Stimulated activated CD8-positive, alpha-beta memory T cell treated with anti-CD3 and anti-CD28 coated beads, Interleukin-4, amount 100 ng/mL, for 48 hours (primary cell): ENCODE measurements around the gene MFAP1.
"Not testable (repeated sequence)": the region's sequence is repeated elsewhere in the genome, so short reads cannot be mapped to it uniquely, and the experiment has no call there.

Source experiments
- DNase-seq: peaks from one replicate; pipeline ENCODE4 v3.0.0-alpha.2; 2020

The MFAP1 gene

GRCh38 chr15:43824302-43825246 is at the start of gene MFAP1:
TSS of gene MFAP1 (minus strand) at chr15:43824690. CDS start at chr15:43824569, 121 bp downstream.
- peak; percentile 93 for DNase-seq

GRCh38 chr15:43873651-43874050 is 49.2 kb upstream of the MFAP1 start:
- no peak for DNase-seq

- DNase-seq: no peak
Observed at GRCh38 chr15:43872416-43873020, 48.0 kb upstream of the MFAP1 start.

DNA sequence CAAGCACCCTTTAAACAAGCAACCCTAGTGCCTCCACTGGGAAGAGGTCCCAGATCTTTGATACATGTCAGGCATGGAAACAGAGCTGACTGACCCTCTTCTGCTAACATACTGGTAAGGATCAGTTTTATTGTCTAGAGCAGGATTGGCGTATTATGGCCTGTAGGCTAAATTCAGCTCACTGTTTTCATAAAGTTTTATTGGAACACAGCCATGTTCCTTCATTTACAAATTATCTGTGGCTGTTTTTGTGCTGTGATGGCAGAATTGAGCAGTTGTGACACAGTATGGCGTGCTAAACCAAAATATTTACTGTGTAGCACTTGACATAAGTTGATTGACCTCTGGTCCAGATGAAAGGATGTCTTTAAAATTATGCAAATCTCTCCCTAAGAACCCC is 47.3 kb upstream of the MFAP1 start:
- no peak for DNase-seq

GRCh38 chr15:43868406-43868805 is 43.9 kb upstream of the MFAP1 start:
- DNase-seq: no peak

GRCh38 chr15:43867096-43867495 is 42.6 kb upstream of the MFAP1 start:
- DNase-seq: no peak

DNA sequence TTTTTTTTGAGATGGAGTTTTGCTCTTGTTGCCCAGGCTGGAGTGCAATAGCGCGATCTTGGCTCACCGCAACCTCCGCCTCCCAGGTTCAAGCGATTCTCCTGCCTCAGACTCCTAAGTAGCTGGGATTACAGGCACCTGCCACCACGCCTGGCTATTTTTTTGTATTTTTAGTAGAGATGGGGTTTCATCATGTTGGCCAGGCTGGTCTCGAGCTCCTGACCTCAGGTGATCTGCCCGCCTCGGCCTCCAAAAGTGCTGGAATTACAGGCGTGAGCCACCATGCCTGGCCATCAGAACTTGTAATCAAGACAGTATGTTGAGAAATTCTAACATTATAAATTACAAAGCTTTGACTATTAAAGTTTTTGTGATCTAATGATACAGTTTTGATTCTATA is 42.1 kb upstream of the MFAP1 start:
- not testable (repeated sequence) for DNase-seq

DNA sequence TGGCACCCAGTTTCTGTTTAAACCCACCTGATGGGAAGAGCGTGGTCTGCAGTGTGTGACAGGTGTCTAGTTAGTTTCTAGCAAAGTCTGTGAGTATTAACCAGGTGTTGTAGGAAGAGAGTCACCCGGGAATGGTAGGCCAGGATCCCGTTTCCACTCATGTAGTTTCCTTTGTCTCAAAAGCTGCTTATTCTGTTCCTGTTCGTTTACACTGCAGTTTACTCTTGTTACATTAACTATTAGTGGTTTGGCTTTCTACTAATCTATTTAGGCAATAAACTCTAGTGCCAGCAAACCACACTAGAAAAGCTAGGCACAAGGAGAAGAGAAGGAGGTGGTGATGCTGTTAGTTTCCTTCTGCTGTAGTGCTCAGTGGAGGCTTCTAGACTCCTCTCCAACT is 35.1 kb upstream of the MFAP1 start:
- DNase-seq: no peak

DNA sequence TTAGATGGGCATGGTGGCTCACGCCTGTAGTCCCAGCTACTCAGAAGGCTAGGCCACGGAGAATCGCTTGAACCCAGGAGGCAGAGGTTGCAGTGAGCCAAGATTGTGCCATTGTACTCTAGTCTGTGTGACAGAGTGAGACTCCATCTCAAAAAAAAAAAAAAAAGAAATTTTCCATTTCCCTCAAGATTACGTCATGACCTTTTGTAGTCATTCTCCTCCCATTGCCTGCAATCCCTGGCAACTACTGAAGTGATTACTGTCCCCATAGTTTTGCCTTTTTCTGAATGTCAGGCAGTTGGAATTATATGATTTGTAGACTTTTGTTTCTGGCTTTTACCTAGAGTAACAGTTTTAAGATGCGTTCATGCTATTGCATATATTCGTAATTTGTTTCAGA is 30.3 kb upstream of the MFAP1 start:
- no peak for DNase-seq

- no peak for DNase-seq
Observed at GRCh38 chr15:43852607-43853006, 28.1 kb upstream of the MFAP1 start.

DNA sequence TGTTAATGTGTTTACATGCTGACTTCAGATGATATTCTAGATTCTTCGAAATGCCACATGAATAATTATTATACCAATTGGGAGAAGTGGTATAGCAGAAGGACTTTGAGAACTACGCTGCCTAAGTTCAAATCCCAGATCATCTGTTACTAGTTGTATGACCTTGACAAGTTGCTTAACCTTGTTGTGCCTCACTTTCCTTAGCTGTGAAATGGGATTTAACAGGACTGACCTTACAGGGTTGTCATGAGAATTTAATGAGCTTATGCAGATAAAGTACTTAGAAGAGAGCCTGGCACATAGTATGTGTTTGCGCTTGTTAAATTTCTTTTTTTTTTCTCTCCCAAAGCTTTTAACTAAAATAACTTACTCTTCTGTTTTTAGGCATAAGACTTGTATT is 26.8 kb upstream of the MFAP1 start:
- DNase-seq: no peak

DNA sequence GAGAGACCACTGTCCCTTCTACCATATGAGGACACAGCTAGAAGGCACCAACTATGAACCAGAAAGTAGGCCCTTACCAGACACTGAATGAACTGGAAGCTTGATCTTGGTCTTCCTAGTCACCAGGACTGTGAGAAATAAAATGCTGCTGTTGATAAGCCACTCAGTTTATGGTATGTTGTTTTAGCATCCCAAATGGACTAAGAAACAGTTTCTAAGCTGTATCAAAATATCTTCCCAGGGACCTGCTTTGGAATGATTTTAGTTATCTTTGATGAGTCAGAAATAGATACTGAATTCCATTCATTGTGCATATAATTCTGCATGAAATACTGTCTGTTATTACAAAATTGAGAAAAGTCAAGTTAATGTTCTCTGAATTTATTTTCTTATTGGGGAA is 20.9 kb upstream of the MFAP1 start:
- no peak for DNase-seq

DNA sequence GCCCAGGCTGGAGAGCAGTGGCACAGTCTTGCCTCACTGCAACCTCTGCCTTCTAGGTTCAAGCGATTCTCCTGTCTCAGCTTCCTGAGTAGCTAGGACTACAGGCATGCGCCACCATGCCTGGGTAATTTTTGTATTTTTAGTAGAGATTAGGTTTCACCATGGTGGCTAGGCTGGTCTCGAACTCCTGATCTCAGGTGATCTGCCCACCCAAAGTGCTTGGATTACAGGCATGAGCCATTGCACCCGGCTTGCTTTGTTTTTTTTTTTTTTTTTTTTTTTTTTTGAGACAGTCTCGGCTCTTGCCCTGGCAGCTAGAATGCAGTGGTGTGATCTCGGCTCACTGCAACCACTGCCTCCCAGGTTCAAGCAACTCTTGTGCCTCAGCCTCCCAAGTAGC is 8.0 kb upstream of the MFAP1 start:
- DNase-seq: not testable (repeated sequence)

DNA sequence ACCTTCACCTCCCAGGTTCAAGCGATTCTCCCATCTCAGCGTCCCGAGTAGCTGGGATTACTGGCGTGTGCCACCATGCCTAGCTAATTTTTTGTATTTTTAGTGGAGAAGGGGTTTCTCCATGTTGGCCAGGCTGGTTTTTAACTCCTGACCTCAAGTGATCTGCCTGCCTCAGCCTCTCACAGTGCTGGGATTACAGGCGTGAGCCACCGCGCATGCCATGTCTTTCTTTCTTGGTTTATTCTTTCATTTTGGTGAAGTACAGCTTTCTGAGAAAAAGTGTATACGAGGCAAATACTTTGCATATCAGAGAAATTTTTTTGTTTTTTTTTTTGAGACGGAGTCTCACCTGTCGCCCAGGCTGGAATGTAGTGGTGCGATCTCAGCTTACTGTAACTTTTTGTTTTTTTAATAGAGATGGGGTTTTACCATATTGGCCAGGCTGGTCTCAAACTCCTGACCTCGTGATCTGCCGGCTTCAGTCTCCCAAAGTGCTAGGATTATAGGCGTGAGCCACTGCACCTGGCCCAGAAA is 7.1 kb upstream of the MFAP1 start:
- not testable (repeated sequence) for DNase-seq

- not testable (repeated sequence) for DNase-seq
Observed at GRCh38 chr15:43830691-43831275, 6.3 kb upstream of the MFAP1 start.

- not testable (repeated sequence) for DNase-seq
Observed at GRCh38 chr15:43829951-43830540, 5.6 kb upstream of the MFAP1 start.

GRCh38 chr15:43828061-43828657 is 3.7 kb upstream of the MFAP1 start:
- peak; percentile 38 for DNase-seq

DNA sequence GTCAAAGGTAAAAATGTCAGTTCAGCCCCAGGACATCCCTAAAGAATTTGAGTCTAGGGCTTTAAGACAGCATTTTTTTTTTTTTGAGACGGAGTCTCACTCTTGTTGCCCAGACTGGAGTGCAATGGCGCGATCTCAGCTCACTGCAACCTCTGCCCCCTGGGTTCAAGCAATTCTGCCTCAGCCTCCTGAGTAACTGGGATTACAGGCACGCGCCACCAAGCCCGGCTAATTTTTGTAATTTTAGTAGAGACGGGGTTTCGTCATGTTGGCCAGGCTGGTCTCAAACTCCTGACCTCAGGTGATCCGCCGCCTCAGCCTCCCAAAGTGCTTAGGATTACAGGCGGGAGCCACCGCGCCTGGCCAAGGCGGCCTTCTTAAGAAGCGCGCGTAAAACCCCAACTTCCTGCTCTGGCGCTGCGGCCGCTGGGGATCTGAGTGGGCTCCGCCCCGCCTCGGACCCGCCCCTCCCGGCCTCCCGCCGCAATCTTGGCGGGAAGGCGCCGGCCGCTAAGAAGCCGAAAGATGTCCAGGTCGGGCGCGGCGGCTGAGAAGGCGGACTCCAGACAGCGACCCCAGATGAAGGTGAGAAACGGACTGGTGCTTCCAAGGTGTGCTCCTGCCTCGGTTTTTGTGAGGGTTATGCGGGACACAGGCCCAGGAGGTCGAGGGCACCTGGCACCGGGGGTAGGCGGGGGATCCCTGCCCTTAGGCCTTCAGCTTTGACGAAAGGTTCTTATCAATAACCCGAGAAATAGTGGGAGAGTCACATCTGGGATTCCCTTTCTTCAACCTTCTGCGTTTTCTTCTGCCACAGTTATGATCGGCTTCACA is 2.2 kb upstream of the MFAP1 start, which contains the start of gene WDR76:
Gene WDR76 (plus strand): TSS at position 495 of the 834 bp plus-strand sequence. CDS start 31 bp downstream, at position 526.
- peak; percentile 90 for DNase-seq

- no peak for DNase-seq
Observed at GRCh38 chr15:43826029-43826507, 1.6 kb upstream of the MFAP1 start.

GRCh38 chr15:43825305-43825704 is 815 bp upstream of the MFAP1 start:
- DNase-seq: not testable (repeated sequence)

DNA sequence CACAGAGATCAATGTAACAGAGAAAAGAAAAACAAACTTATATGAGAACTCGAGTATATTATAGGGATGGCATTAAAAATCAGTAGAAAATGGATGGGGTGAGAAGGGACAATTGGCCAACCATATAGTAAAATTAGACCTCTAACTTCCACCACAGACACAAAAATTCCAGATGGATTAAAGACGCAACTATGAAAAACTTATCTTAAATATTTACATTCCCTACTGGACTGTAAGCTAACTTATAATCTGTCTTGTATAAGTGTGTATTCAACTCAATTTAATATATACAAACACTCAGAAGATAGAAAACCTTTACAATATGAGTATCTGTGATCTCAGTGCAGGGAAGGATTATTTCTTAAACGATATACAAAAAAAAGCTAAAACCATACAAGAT is 3.0 kb downstream of the MFAP1 start:
- DNase-seq: no peak
